T-cell (primary cell): ENCODE measurements around the gene THRA. TPM values are rescaled to one million over a fixed set of nuclear protein-coding genes. Genes with fewer than 3 reads are reported as not detected.

Experiments used
- ATAC-seq, 4 experiments: fragments of 200-7000 bp in 3 of 4; fragments of 150-1000 bp in 1 of 4; cut with Tn5 transposase; replicated peaks in 1 of 4; 1 replicate in 3 of 4; 2 replicates in 1 of 4; pipeline ENCODE4 v1.10.0; 2021; ENCODE audit warnings: moderate library complexity in 3 of 4, mild to moderate bottlenecking in 2 of 4, moderate number of reproducible peaks in 1 of 4
- CTCF ChIA-PET, 2 donors: fragments of 300-600 bp; sonication (Branson Sonifier 250); formaldehyde crosslinking; loops; one replicate each; lab custom pipeline; 2022; ENCODE audit warnings: antibody characterized with exemption in 2 of 2; lab: Charles Lee
- POLR2A ChIA-PET, 2 donors: fragments of 300-600 bp; sonication (Branson Sonifier 250); formaldehyde crosslinking; loops; one replicate each; lab custom pipeline; 2022; ENCODE audit warnings: antibody characterized with exemption in 2 of 2; lab: Charles Lee
- DNase-seq, 35 experiments: peaks; one replicate each; pipeline versions ENCODE4 v3.0.0 to v3.0.0-alpha.2; 2013 to 2023
- H3K27ac ChIP-seq: one replicate; pipeline ENCODE4 v1.5.1; 2013; ENCODE audit warnings: low read length
- H3K27me3 ChIP-seq, 2 experiments: replicated peaks in 1 of 2; 1 replicate in 1 of 2; 2 replicates in 1 of 2; pipeline versions ENCODE4 v1.6.1 to v1.7.0; 2013; ENCODE audit warnings: low read length in 1 of 2, mixed read lengths in 1 of 2; ENCODE audit not compliant: control insufficient read depth in 2 of 2, insufficient read depth in 2 of 2; ENCODE audit errors: extremely low read depth in 1 of 2
- H3K36me3 ChIP-seq, 2 donors: 1 replicate in 1 of 2; 2 replicates in 1 of 2; pipeline versions ENCODE4 v1.6.1 to v1.7.0; 2013; ENCODE audit warnings: low read length in 1 of 2; ENCODE audit not compliant: control insufficient read depth in 2 of 2, insufficient read depth in 1 of 2; ENCODE audit errors: extremely low read depth in 1 of 2
- H3K4me1 ChIP-seq, 2 experiments: 1 replicate in 1 of 2; 2 replicates in 1 of 2; pipeline versions ENCODE4 v1.6.1 to v1.7.0; 2013; ENCODE audit warnings: low read length in 2 of 2, mixed read lengths in 1 of 2; ENCODE audit not compliant: insufficient read depth in 2 of 2, control insufficient read depth in 1 of 2; ENCODE audit errors: extremely low read depth in 1 of 2
- H3K4me3 ChIP-seq, 2 donors: 1 replicate in 1 of 2; 2 replicates in 1 of 2; pipeline versions ENCODE4 v1.5.1 to v1.7.0; 2013; ENCODE audit warnings: mild to moderate bottlenecking in 2 of 2, low read length in 1 of 2, moderate library complexity in 1 of 2; ENCODE audit not compliant: control insufficient read depth in 1 of 2; ENCODE audit errors: extremely low read depth in 1 of 2
- H3K9me3 ChIP-seq: 2 replicates; pipeline ENCODE4 v1.7.0; 2013
- H3K27ac Mint-ChIP-seq, 2 donors: one replicate each; pipeline ENCODE4 v1.8.0; 2020 to 2021; ENCODE audit warnings: mild to moderate bottlenecking in 2 of 2, mixed read lengths in 2 of 2
- H3K27me3 Mint-ChIP-seq, 2 donors: one replicate each; pipeline ENCODE4 v1.8.0; 2021 to 2022; ENCODE audit warnings: mixed read lengths in 2 of 2
- H3K36me3 Mint-ChIP-seq: one replicate; pipeline ENCODE4 v1.8.0; 2021; ENCODE audit warnings: mixed read lengths
- H3K4me1 Mint-ChIP-seq, 3 donors: one replicate each; pipeline ENCODE4 v1.8.0; 2020 to 2022; ENCODE audit warnings: mixed read lengths in 3 of 3, mild to moderate bottlenecking in 1 of 3
- H3K4me3 Mint-ChIP-seq, 3 donors: one replicate each; pipeline ENCODE4 v1.8.0; 2020 to 2022; ENCODE audit warnings: mild to moderate bottlenecking in 3 of 3, mixed read lengths in 3 of 3, moderate library complexity in 3 of 3
- H3K9me3 Mint-ChIP-seq, 3 donors: one replicate each; pipeline ENCODE4 v1.8.0; 2020 to 2022; ENCODE audit warnings: mixed read lengths in 3 of 3
- WGBS: methylation state at CpG from one replicate; pipeline ENCODE4 v1.1.5; 2013; ENCODE audit warnings: missing lambda C conversion rate; ENCODE audit not compliant: insufficient coverage; 5-methylcytosine and 5-hydroxymethylcytosine counted together
- total RNA-seq, 35 experiments: library from RNA in 6 of 35; stranded (reverse) in 6 of 35; fragments of 120-200 nt in 1 of 35; gene quantifications; one replicate each; pipeline versions ENCODE4 v1.2.1 to v1.2.4 and lab custom pipeline; 2013 to 2026

The THRA gene
- total RNA-seq, 5 donors from 2014 or later (not counting 1 experiment from before 2014, with no cell fraction given): 30.4 to 54.0 (median 48.9) TPM

- Histone ChIP-seq H3K9me3 (no peaks in the 10 kb centered on the region), H3K36me3 (no peaks in the 10 kb centered on the region), H3K27me3 (peaks cover 0 to 26% of the 10 kb centered on the region in 2 experiments), H3K4me3 (no peak overlapping the region), H3K27ac (no peak overlapping the region), H3K4me1 (peaks cover 12 to 36% of the 10 kb centered on the region in 2 experiments)
- DNase-seq (no peak), ATAC-seq (no peak)
- WGBS: 89% methylated on average over 8 of the region's 11 CpGs
- ChIA-PET CTCF (interaction anchor here (0.6 to 3.7 kb wide), 5 partner anchors 13 to 60 kb away, joined by 3 to 15 read pairs (median 4); partner anchors contain the start of gene NR1D1 (in 1 of the 2)), POLR2A (no interaction called here)
- H3K36me3 Mint-ChIP-seq: no peaks in the 10 kb centered on the region
- H3K4me1 Mint-ChIP-seq: peaks cover 33 to 36% (median 36%) of the 10 kb centered on the region in 3 donors
- peaks cover 0 to 7% of the 10 kb centered on the region in 2 donors for H3K27me3 Mint-ChIP-seq
- no peaks in the 10 kb centered on the region for H3K9me3 Mint-ChIP-seq
- peak overlapping the region; percentile 81 to 88 (median 86) for H3K4me3 Mint-ChIP-seq
- peak overlapping the region; percentile 90 to 91 for H3K27ac Mint-ChIP-seq
Observed at GRCh38 chr17:40060887-40061608, 1.7 kb upstream of the THRA start.

GRCh38 chr17:40061609-40062038 is 1.1 kb upstream of the THRA start:
- Histone ChIP-seq H3K4me1 (peaks cover 12 to 39% of the 10 kb centered on the region in 2 experiments), H3K27ac (no peak overlapping the region), H3K36me3 (no peaks in the 10 kb centered on the region), H3K27me3 (peaks cover 0 to 20% of the 10 kb centered on the region in 2 experiments), H3K4me3 (no peak overlapping the region), H3K9me3 (no peaks in the 10 kb centered on the region)
- DNase-seq (no peak), ATAC-seq (no peak)
- Mint-ChIP-seq H3K27ac (peak overlapping the region; percentile 90 to 91), H3K4me3 (peak overlapping the region; percentile 81 to 88 (median 86)), H3K9me3 (no peaks in the 10 kb centered on the region), H3K4me1 (peaks cover 37 to 40% (median 39%) of the 10 kb centered on the region in 3 donors), H3K36me3 (no peaks in the 10 kb centered on the region), H3K27me3 (peaks cover 0 to 3% of the 10 kb centered on the region in 2 donors)
- POLR2A ChIA-PET: interaction anchor here in 1 of 2 donors (0.7 kb wide), 1 partner anchor 218 kb away, joined by 4 read pairs; no protein-coding TSS in a partner anchor
- CTCF ChIA-PET: interaction anchor here (1.1 to 3.7 kb wide), 2 partner anchors 13 to 51 kb away, joined by 4 to 15 read pairs; no protein-coding TSS in a partner anchor
- WGBS: 56% methylated on average over 9 of the region's 10 CpGs

GRCh38 chr17:40063187-40063771 is 514 bp downstream of the THRA start:
- Histone ChIP-seq H3K4me3 (peak overlapping the region; percentile 84 to 97), H3K4me1 (peaks cover 16 to 54% of the 10 kb centered on the region in 2 experiments), H3K36me3 (no peaks in the 10 kb centered on the region), H3K27me3 (peaks cover 0 to 13% of the 10 kb centered on the region in 2 experiments), H3K27ac (peak overlapping the region; percentile 41), H3K9me3 (no peaks in the 10 kb centered on the region)
- WGBS: 0% methylated on average over 29 of the region's 42 CpGs
- ChIA-PET CTCF (interaction anchor here (0.5 to 3.7 kb wide), 5 partner anchors 9 to 50 kb away, joined by 3 to 15 read pairs (median 4); partner anchors contain the start of gene MED24 (in 1 of the 2)), POLR2A (interaction anchor here (0.5 to 0.7 kb wide), 3 partner anchors 9 to 299 kb away, joined by 3 read pairs; partner anchors contain the start of gene MED24 (in 1 of the 2))
- Mint-ChIP-seq H3K4me1 (peaks cover 53 to 57% (median 55%) of the 10 kb centered on the region in 3 donors), H3K36me3 (no peaks in the 10 kb centered on the region), H3K27ac (peak overlapping the region; percentile 89 to 96), H3K27me3 (no peaks in the 10 kb centered on the region), H3K4me3 (peak overlapping the region; percentile 87 to 91 (median 91)), H3K9me3 (no peaks in the 10 kb centered on the region)
- peak in 20 of 35 experiments; percentile 16 to 47 (median 30) for DNase-seq
- ATAC-seq: peak; percentile 11 to 44 (median 30)

- Histone ChIP-seq H3K27ac (peak overlapping the region; percentile 29), H3K9me3 (no peaks in the 10 kb centered on the region), H3K36me3 (no peaks in the 10 kb centered on the region), H3K27me3 (peaks cover 0 to 13% of the 10 kb centered on the region in 2 experiments), H3K4me3 (peak overlapping the region; percentile 84 to 97), H3K4me1 (peaks cover 19 to 61% of the 10 kb centered on the region in 2 experiments)
- 46% methylated on average over 5 of the region's 10 CpGs for WGBS
- Mint-ChIP-seq H3K9me3 (no peaks in the 10 kb centered on the region), H3K4me3 (peak overlapping the region; percentile 87 to 91 (median 91)), H3K27me3 (no peaks in the 10 kb centered on the region), H3K4me1 (peaks cover 60 to 64% (median 63%) of the 10 kb centered on the region in 3 donors), H3K27ac (peak overlapping the region; percentile 89 to 96), H3K36me3 (no peaks in the 10 kb centered on the region)
- ChIA-PET CTCF (interaction anchor here in 1 of 2 donors (0.5 to 2.4 kb wide), 8 partner anchors 10 to 104 kb away, joined by 3 to 16 read pairs (median 4); partner anchors contain the start of gene MED24), POLR2A (interaction anchor here (0.6 to 1.0 kb wide), 2 partner anchors 49 to 154 kb away, joined by 3 read pairs; no protein-coding TSS in a partner anchor)
- ATAC-seq (no peak), DNase-seq (peak in 1 of 35 experiments; percentile 36)
Observed at GRCh38 chr17:40063901-40064531, 1.3 kb downstream of the THRA start.

- Histone ChIP-seq H3K36me3 (no peaks in the 10 kb centered on the region), H3K4me3 (peak overlapping the region in 1 of 2 donors; percentile 29), H3K27me3 (peaks cover 0 to 9% of the 10 kb centered on the region in 2 experiments), H3K27ac (peak overlapping the region; percentile 23), H3K9me3 (no peaks in the 10 kb centered on the region), H3K4me1 (peaks cover 29 to 73% of the 10 kb centered on the region in 2 experiments)
- DNase-seq (no peak), ATAC-seq (no peak)
- 60% methylated on average over 1 of the region's 10 CpGs for WGBS
- H3K4me1 Mint-ChIP-seq: peaks cover 72 to 76% (median 74%) of the 10 kb centered on the region in 3 donors
- H3K36me3 Mint-ChIP-seq: no peaks in the 10 kb centered on the region
- H3K27me3 Mint-ChIP-seq: no peaks in the 10 kb centered on the region
- peak overlapping the region; percentile 87 to 91 (median 91) for H3K4me3 Mint-ChIP-seq
- ChIA-PET CTCF (interaction anchor here (0.8 to 2.4 kb wide), 10 partner anchors 10 to 103 kb away, joined by 3 to 16 read pairs (median 5); partner anchors contain the start of gene MED24 (in 1 of the 2)), POLR2A (interaction anchor here (1.0 to 1.1 kb wide), 3 partner anchors 47 to 150 kb away, joined by 3 to 6 read pairs (median 3); no protein-coding TSS in a partner anchor)
- H3K27ac Mint-ChIP-seq: peak overlapping the region; percentile 89 to 96
- H3K9me3 Mint-ChIP-seq: no peaks in the 10 kb centered on the region
Observed at GRCh38 chr17:40064971-40065768, 2.4 kb downstream of the THRA start.
